Testis (tissue), 5 donors: Measurements from ENCODE around the gene LCOR. TPM values are rescaled to one million over a fixed set of nuclear protein-coding genes. Genes with fewer than 3 reads are reported as not detected.

Source experiments
- DNase-seq: peaks from one replicate; pipeline ENCODE4 v3.0.0-alpha.2; 2019
- H3K27ac ChIP-seq, 2 donors: fragments of 200-600 bp; sonication (generic); one replicate each; pipeline ENCODE4 v1.5.1; 2019
- H3K27me3 ChIP-seq: fragments of 200-600 bp; sonication (generic); one replicate; pipeline ENCODE4 v1.5.1; 2019
- H3K36me3 ChIP-seq: fragments of 200-600 bp; sonication (generic); one replicate; pipeline ENCODE4 v1.5.1; 2017; ENCODE audit warnings: low read depth; ENCODE audit errors: missing control alignments
- H3K4me1 ChIP-seq: fragments of 200-600 bp; sonication (generic); one replicate; pipeline ENCODE4 v1.5.1; 2019
- H3K4me3 ChIP-seq, 2 donors: fragments of 200-600 bp; sonication (generic); one replicate each; pipeline ENCODE4 v1.5.1; 2017 to 2019
- H3K9me3 ChIP-seq: fragments of 200-600 bp; sonication (generic); one replicate; pipeline ENCODE4 v1.5.1; 2017
- CTCF ChIP-seq, 3 experiments: fragments of 450-650 bp in 2 of 3; fragments of 200-600 bp in 1 of 3; sonication (generic) in 1 of 3; IDR thresholded peaks; one replicate each; pipeline ENCODE4 v1.5.1; 2016 to 2019; ENCODE audit warnings: antibody characterized with exemption in 3 of 3, mild to moderate bottlenecking in 2 of 3, moderate library complexity in 1 of 3
- POLR2A ChIP-seq: fragments of 450-650 bp; IDR thresholded peaks from one replicate; pipeline ENCODE4 v1.6.1; 2017; ENCODE audit warnings: antibody characterized with exemption, mild to moderate bottlenecking, moderate library complexity
- WGBS, 2 donors: methylation state at CpG; one replicate each; pipeline ENCODE4 v1.1.5; 2018; 5-methylcytosine and 5-hydroxymethylcytosine counted together
- intact Hi-C: fragments of 100-400 bp; cut with DNase I; formaldehyde crosslinking; loops from one replicate; pipeline ENCODE4 v1.15.1; 2023; ENCODE audit warnings: low total_unique reads
- long read RNA-seq, 2 donors: transcript quantifications; one replicate each; lab custom pipeline, GENCODE V29; 2026
- polyA plus RNA-seq: library from polyadenylated mRNA; stranded (reverse); fragments of 350-450 nt; fragmentation: Illumina TruSeq; extraction: RNeasy Lipid Tissue Mini Kit (QIAGEN cat#74804); gene quantifications from one replicate; pipeline ENCODE4 v1.2.3, GENCODE V29; 2014; ENCODE audit warnings: low read depth, low replicate concordance; ENCODE audit not compliant: insufficient read depth
- total RNA-seq, 2 donors: library from RNA; depleted of rRNA; stranded (reverse); fragments of >200 nt; gene quantifications; one replicate each; pipeline ENCODE4 v1.2.3, GENCODE V29; 2016

Gene LCOR
- total RNA-seq = 10 to 100 TPM; 40.0 to 68.3 TPM
- polyA plus RNA-seq = 11.6 TPM
- long read RNA-seq, donor 1, full-length matches to known transcripts = 5 of 11 reads
- long read RNA-seq, donor 1, partial matches to known transcripts = 6 of 11 reads
- long read RNA-seq, donor 1, other reads (novel, unspliced or antisense) = 0 of 11 reads
- long read RNA-seq, donor 2, full-length matches to known transcripts = 2 of 2 reads
- long read RNA-seq, donor 2, partial matches to known transcripts = 0 of 2 reads
- long read RNA-seq, donor 2, other reads (novel, unspliced or antisense) = 0 of 2 reads

GRCh38 chr10:96831867-96832720, at the start of gene LCOR:
TSS of gene LCOR (plus strand) at chr10:96832298. CDS start at chr10:96949058, 116,760 bp downstream.
- TF ChIP-seq POLR2A (no peak), CTCF (IDR thresholded peaks at IDR 0.05) (peak in 1 of 3 experiments; percentile 16)
- H3K4me3 ChIP-seq = peak within 1 kb of the TSS; percentile 93 to 95
- intact Hi-C loops = no loop called here
- no peaks in the 10 kb centered on the region for H3K27me3 ChIP-seq
- 0 to 1% methylated on average over 17 to 63 of the region's 112 CpGs for WGBS, 2 donors
- peak; percentile 86 for DNase-seq
- peaks cover 23% of the 10 kb centered on the region for H3K4me1 ChIP-seq
- H3K27ac ChIP-seq = peak within 1 kb of the TSS; percentile 91 to 96
- no peaks in the 10 kb centered on the region for H3K9me3 ChIP-seq
- H3K36me3 ChIP-seq = no peaks in the 10 kb centered on the region

- no peak overlapping the region for H3K27ac ChIP-seq
- WGBS, 2 donors = 94 to 98% methylated on average over 4 of the region's 4 CpGs
- TF ChIP-seq CTCF (IDR thresholded peaks at IDR 0.05) = no peak
- no peaks in the 10 kb centered on the region for H3K4me1 ChIP-seq
- H3K27me3 ChIP-seq = no peaks in the 10 kb centered on the region
- intact Hi-C loops = no loop called here
- DNase-seq = no peak
- no peaks in the 10 kb centered on the region for H3K36me3 ChIP-seq
- H3K4me3 ChIP-seq = no peak overlapping the region
- H3K9me3 ChIP-seq = no peaks in the 10 kb centered on the region
These were observed 47.8 kb upstream of the LCOR start for GRCh38 chr10:96784253-96784652.

- no peaks in the 10 kb centered on the region for H3K36me3 ChIP-seq
- no peak for DNase-seq
- 86 to 88% methylated on average over 4 of the region's 4 CpGs for WGBS, 2 donors
- no peak overlapping the region for H3K4me3 ChIP-seq
- no peaks in the 10 kb centered on the region for H3K27me3 ChIP-seq
- no peak overlapping the region for H3K27ac ChIP-seq
- intact Hi-C loops = no loop called here
- no peaks in the 10 kb centered on the region for H3K4me1 ChIP-seq
- no peaks in the 10 kb centered on the region for H3K9me3 ChIP-seq
- no peak for TF ChIP-seq POLR2A
- TF ChIP-seq CTCF (IDR thresholded peaks at IDR 0.05) = no peak
These were observed 42.5 kb upstream of the LCOR start for GRCh38 chr10:96789571-96790108.

GRCh38 chr10:96791902-96792301, 40.2 kb upstream of the LCOR start:
- WGBS, 2 donors = 92 to 100% methylated on average over 1 of the region's 1 CpG
- no peaks in the 10 kb centered on the region for H3K36me3 ChIP-seq
- no peak overlapping the region for H3K4me3 ChIP-seq
- H3K9me3 ChIP-seq = no peaks in the 10 kb centered on the region
- TF ChIP-seq CTCF (IDR thresholded peaks at IDR 0.05) = no peak
- TF ChIP-seq POLR2A = no peak
- no peak overlapping the region for H3K27ac ChIP-seq
- DNase-seq = no peak
- no peaks in the 10 kb centered on the region for H3K4me1 ChIP-seq
- intact Hi-C loops = no loop called here
- no peaks in the 10 kb centered on the region for H3K27me3 ChIP-seq
